GM18499 (cell line): ENCODE results near the gene ALKBH7.
"Not testable (repeated sequence)": the region's sequence is repeated elsewhere in the genome, so short reads cannot be mapped to it uniquely, and the experiment has no call there.

Source experiments
- ATAC-seq: cut with Tn5 transposase; IDR thresholded peaks from one replicate; pipeline ENCODE4 v1.9.1; 2021; ENCODE audit warnings: moderate number of reproducible peaks; ENCODE audit not compliant: insufficient read depth, unreplicated experiment

ALKBH7 gene

GRCh38 chr19:6372594-6373095, at the start of gene ALKBH7:
TSS of gene ALKBH7 (plus strand) at chr19:6372794. CDS start at chr19:6372821, 27 bp downstream.
- peak; percentile 62 for ATAC-seq

GRCh38 chr19:6324757-6325156, 47.8 kb upstream of the ALKBH7 start:
- no peak for ATAC-seq

- ATAC-seq = no peak
Observed at GRCh38 chr19:6325614-6326013, 47.0 kb upstream of the ALKBH7 start.

- no peak for ATAC-seq
Observed at GRCh38 chr19:6326815-6327214, 45.8 kb upstream of the ALKBH7 start.

GRCh38 chr19:6333439-6333838, 39.2 kb upstream of the ALKBH7 start, which contains the start of gene ACER1:
TSS of gene ACER1 (minus strand) at chr19:6333612. CDS start at chr19:6333551, 61 bp downstream.
- no peak for ATAC-seq

GRCh38 chr19:6334490-6335285, 37.9 kb upstream of the ALKBH7 start:
- no peak for ATAC-seq

- ATAC-seq = no peak
Observed at GRCh38 chr19:6340493-6341201, 31.9 kb upstream of the ALKBH7 start.

GRCh38 chr19:6343462-6343861, 29.1 kb upstream of the ALKBH7 start:
- ATAC-seq = no peak

- not testable (repeated sequence) for ATAC-seq
Observed at GRCh38 chr19:6349271-6349670, 23.3 kb upstream of the ALKBH7 start.

GRCh38 chr19:6350688-6351087, 21.9 kb upstream of the ALKBH7 start:
- no peak for ATAC-seq

- no peak for ATAC-seq
Observed at GRCh38 chr19:6352381-6353165, 20.0 kb upstream of the ALKBH7 start.

- ATAC-seq = no peak
Observed at GRCh38 chr19:6354098-6354674, 18.4 kb upstream of the ALKBH7 start.

GRCh38 chr19:6355321-6356040, 17.1 kb upstream of the ALKBH7 start:
- not testable (repeated sequence) for ATAC-seq

GRCh38 chr19:6357174-6357573, 15.4 kb upstream of the ALKBH7 start:
- ATAC-seq = no peak

- ATAC-seq = no peak
Observed at GRCh38 chr19:6358003-6358402, 14.6 kb upstream of the ALKBH7 start.

GRCh38 chr19:6359568-6360341, 12.8 kb upstream of the ALKBH7 start:
- no peak for ATAC-seq

GRCh38 chr19:6360445-6360844, 12.1 kb upstream of the ALKBH7 start:
- ATAC-seq = not testable (repeated sequence)

GRCh38 chr19:6360857-6361216, 11.8 kb upstream of the ALKBH7 start:
- not testable (repeated sequence) for ATAC-seq

- no peak for ATAC-seq
Observed at GRCh38 chr19:6362027-6362350, 10.6 kb upstream of the ALKBH7 start.
